NCI-H128 (cell line): ENCODE measurements around the gene RASGEF1C.

Experiments used
- DNase-seq: peaks from one replicate; lab custom pipeline; 2025; ENCODE audit not compliant: unreplicated experiment; lab: John Stamatoyannopoulos, UW

RASGEF1C gene

GRCh38 chr5:180086816-180087399, 122.1 kb downstream of the RASGEF1C start:
- DNase-seq = no peak

GRCh38 chr5:180085837-180086236, 123.2 kb downstream of the RASGEF1C start:
- no peak for DNase-seq

- no peak for DNase-seq
These were observed 124.1 kb downstream of the RASGEF1C start for GRCh38 chr5:180084638-180085561.

GRCh38 chr5:180083529-180084060, 125.4 kb downstream of the RASGEF1C start:
- DNase-seq = no peak

- no peak for DNase-seq
These were observed 126.2 kb downstream of the RASGEF1C start for GRCh38 chr5:180082633-180083420.

- no peak for DNase-seq
These were observed 127.5 kb downstream of the RASGEF1C start for GRCh38 chr5:180081481-180081880.

GRCh38 chr5:180080486-180081280, 128.3 kb downstream of the RASGEF1C start:
- DNase-seq = no peak

GRCh38 chr5:180079702-180080466, 129.1 kb downstream of the RASGEF1C start:
- no peak for DNase-seq

GRCh38 chr5:180078348-180078747, 130.7 kb downstream of the RASGEF1C start:
- DNase-seq = no peak

GRCh38 chr5:180077594-180078284, 131.3 kb downstream of the RASGEF1C start:
- no peak for DNase-seq

GRCh38 chr5:180075703-180076102, 133.3 kb downstream of the RASGEF1C start:
- no peak for DNase-seq

GRCh38 chr5:180074462-180074861, 134.5 kb downstream of the RASGEF1C start:
- no peak for DNase-seq

GRCh38 chr5:180072556-180072955, 136.5 kb downstream of the RASGEF1C start:
- DNase-seq = no peak

GRCh38 chr5:180072256-180072548, 136.8 kb downstream of the RASGEF1C start:
- no peak for DNase-seq

- peak; percentile 43 for DNase-seq
These were observed 137.3 kb downstream of the RASGEF1C start, which contains the start of gene RNF130 for GRCh38 chr5:180071531-180072255. Gene RNF130 (minus strand): TSS chr5:180071759. CDS start chr5:180071702, 57 bp downstream.

GRCh38 chr5:180070756-180071530, 138.1 kb downstream of the RASGEF1C start:
- DNase-seq = no peak

GRCh38 chr5:180069589-180070247, 139.3 kb downstream of the RASGEF1C start:
- no peak for DNase-seq
